ENCODE results near the gene KIF21A.
A peak's percentile ranks its signal among the peaks of the same experiment; 100 is the strongest.
"Not testable (repeated sequence)": the region's sequence is repeated elsewhere in the genome, so short reads cannot be mapped to it uniquely, and the experiment has no call there.

KIF21A gene

DNA sequence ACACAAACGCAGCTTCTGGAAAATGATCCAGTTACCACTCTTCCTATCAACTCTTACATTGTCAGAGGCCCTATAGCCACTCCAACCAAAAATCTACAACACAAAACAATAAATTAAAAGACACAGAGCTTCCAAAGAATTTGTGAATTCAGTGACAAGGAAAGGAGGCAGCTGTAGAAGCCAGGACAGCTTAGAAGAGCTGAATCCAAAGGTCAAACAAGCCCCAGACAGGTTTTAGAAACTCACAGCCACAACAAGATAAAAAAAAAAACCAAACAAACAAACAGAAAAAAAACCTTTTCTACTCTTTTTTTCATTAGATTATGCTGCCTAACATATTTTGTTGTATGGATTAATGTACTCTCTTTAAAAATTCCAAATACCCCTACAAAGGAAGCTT is 94.4 kb downstream of the KIF21A start:
- no peak for DNase-seq (ENCODE audit: low read depth, low spot score)

DNA sequence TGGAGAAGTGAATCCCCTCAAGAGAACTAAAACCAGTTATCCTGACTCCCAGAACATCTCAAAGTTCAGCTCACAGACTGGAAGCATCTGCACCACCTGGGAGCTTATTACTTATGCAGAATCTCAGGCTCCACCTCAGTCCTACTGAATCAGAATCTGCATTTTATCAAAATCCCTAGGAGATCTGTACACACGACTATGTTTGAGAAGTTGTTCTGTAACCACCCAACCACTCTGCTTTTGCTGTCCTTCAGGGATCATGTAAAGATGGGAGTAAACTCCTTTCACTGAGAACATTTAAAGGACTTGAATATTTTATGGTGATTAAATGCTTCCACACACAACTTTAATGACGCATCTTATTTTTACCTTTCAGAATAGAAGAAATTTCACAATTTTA is 98.0 kb downstream of the KIF21A start:
- DNase-seq (ENCODE audit: low read depth, low spot score), result no peak

DNA sequence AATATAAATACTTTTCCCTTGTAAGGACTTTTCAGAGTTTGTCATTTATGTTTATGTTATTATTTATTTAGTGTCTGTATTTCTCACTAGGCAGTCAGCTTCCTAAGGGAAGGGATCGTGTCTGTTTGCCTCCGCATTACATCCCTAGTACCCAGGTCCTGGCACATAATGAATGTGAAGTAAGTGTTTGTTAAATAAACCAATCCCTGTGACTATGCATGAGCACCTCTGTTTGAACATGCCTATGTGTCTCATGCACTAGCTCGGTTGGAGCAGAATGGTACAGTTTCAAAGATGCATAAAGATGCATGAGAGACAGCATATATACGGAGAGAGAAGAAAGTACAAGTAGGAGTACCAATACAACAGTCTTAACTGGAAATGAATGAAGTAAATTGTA is 99.3 kb downstream of the KIF21A start:
- no peak for DNase-seq (ENCODE audit: low read depth, low spot score)

DNA sequence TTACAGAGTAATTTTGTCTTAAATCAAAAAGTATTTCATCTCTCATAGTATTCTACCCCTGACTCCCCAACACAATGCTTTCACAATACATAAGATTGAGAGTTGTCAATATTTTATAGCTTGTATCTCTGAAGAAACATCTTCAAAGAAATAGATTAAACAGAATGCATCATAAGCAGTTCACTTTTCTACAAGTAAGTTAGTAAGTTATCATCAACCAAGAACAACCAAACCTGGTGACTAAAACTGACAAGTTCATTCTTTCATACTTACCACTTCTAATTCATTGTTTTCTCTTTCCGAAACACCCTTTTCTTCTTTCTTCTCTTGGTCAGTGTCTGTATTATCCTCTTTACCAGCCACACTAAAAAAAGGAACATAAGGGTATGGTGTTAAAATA is 101.2 kb downstream of the KIF21A start:
- DNase-seq (ENCODE audit: low read depth, low spot score), result no peak

DNA sequence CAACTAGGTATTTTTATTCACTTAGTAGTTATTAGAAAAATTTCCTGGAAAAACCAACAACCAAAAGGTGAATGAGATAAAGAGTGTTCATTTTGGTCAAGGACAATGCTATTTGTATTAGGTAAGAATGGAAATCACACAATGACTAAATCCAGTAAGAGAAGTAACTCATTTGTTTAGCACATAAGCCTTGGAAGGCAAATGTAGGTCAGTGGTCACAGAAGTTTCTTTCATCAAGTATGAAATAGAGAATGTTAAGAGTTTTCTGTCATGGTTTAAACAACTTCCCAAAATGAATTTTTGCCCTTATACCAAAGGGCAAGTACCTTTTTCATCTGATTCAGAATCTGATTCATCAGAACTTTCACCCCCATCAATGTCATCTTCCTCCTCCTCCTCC is 101.7 kb downstream of the KIF21A start:
- no peak for DNase-seq (ENCODE audit: low read depth, low spot score)

DNA sequence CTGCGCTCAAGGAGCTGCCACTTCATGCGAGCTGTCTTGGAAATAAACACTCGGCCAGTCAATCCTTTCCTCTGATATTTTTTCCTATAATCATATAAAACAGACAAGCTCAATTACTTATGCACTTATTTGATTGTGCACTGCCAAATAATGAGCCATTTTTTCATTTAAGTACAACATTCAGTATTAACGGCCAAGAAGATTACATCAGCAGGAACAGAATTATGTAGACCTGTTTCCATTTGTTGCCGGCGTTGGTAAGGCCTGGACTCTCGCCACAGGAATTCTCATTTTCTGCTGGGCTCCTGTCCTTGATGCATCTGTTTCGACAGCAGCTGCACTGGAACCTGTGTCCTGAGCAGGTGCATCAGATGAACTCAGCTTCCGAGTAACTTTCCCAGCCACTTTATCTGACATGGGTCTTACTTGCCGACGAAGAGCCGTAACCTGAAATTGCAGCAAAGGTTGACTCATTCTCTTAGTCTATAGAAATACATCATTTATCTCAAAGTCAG is 110.2 kb downstream of the KIF21A start:
- DNase-seq (ENCODE audit: low read depth, low spot score), result no peak

DNA sequence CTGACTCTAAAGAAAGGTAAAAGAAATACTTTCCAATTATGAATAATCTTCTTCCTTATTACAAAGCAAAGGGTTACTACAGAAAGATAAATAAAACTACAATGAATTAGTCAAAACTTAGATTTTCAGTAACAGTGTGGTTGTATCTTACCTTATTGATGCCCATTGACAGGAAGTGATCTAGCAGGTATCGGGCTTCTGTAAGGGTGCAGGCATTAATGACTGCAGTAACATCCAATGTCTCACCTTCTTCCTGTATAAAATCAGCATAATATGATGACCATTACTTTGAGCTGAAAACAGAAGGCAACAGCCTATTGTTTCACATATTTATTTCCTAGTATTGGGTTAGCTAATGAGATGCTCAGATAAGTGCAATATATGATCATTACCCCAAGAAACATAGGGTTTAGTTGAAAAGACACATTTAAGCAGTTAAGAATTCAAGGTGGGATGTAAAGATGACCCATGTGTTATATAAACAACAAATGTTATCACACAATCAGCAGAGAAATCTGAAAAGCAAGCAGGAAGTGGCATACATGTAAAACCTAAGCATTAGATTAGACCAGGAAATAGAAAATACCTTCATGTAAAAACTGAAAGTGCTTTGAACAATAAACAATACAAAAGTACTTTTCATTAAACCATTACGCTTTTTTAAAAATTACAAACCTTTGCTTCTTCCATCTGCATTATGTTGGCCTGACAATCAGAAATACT is 111.2 kb downstream of the KIF21A start:
- DNase-seq (ENCODE audit: low read depth, low spot score), result no peak

DNA sequence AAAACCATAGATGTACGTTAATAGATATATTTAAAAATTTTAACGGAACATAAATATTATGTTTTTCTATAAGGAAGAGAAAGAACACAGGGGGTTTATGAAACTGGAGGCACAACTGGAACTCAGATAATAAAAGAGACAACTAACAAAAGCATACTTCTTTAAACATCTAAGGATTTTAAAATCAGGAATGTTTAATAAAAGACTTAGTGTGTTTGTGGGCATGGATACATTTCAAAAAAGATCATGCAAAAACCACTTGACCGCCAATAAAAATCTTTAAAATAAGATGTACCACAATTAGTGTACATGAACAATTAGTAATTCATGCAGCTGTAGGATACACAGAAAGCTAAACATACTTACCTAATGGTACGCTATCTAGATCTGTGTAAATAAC is 113.0 kb downstream of the KIF21A start:
- DNase-seq (ENCODE audit: low read depth, low spot score), result no peak

DNA sequence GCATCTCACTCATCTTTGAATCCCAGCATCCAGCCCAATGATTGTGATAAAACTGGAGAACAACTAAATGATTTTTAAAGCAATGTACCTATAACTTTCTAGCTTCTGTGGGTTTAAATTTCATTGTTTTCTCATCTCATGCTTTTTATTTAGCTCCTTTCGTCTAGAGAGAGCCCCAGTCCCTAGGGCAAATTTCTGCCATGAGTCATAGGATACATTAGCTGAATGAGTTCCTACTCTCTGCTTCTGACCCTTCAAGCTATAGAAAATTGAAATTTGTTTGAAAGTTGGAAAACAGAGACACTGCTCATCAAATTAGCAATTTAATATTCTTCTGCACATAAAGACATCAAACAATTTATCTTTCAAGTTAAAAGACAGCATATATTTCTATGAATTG is 113.9 kb downstream of the KIF21A start:
- no peak for DNase-seq (ENCODE audit: low read depth, low spot score)

DNA sequence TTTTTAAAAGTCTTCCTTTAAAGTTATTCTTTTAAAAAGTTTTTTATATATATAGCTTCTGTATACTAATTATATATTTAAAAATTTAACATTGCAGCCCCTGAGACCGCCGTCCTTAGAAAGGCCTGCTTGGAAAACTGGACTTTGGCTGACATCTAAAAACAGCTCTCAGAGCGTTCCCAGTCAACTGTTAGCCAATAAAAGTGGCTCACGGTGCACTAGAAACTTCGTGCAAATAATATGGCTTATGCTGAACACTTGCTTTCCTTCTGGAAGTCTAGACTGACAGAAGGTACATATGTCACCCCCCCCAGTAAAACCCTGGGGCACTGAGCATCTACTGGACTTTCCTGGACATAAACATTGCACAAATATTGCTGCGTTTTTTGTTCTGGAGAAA is 115.0 kb downstream of the KIF21A start:
- DNase-seq (ENCODE audit: low read depth, low spot score), result no peak

DNA sequence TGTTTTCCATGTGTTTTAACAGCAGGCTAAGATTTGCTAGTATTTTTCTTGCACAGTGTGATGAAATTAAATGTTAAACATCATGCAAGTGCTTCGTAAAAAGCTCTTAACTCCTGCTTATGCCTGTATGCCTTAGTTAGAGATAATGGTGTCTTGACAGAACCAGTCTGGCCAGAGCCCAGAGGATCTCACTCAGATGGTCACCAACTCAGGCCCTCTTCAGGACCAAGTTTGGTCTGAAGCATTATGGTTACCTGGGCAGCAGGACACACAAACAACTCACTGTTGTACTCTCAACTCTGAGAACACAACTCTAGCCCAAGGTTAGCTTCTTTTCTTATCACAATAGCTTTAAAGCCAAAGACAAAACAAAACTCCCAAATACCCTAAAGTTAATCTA is 115.4 kb downstream of the KIF21A start:
- DNase-seq (ENCODE audit: low read depth, low spot score), result no peak

DNA sequence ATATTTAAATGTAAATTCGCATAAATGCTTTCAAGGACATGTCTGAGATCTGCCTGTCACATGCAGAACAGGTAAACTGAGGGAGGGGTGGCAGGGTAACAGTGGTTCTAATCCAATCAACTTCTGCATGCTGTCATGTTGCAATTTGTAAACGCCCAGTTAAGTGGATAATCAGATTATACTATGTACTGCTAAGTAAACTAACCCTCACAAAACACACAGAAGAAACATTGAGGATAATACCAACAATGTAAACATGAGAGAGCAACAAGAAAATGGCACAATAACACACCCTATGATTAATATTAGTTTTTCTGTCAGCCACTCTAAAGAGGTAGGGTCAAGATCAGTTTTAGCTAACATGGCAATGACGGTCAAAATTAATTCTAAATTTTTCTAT is 123.7 kb downstream of the KIF21A start:
- no peak for DNase-seq (ENCODE audit: low read depth, low spot score)

DNA sequence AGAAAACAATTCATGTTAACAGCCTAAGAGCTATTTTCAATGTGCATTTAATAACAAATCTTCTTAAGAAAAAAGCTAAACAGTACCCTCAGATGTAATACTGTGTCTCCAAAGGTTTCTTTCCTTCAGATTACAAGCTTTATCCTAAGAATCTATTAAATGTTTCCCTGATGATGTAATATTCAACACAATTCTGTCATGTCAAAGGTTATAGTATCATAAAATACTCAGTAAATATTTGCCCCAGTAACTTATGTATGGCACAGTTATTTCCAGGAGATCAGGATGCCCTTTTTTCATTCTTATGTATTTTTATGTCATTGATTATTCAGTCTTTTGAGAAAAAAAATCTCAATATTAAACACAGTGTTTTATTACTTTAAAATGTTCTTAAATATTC is 128.4 kb downstream of the KIF21A start:
- no peak for DNase-seq (ENCODE audit: low read depth, low spot score)

DNA sequence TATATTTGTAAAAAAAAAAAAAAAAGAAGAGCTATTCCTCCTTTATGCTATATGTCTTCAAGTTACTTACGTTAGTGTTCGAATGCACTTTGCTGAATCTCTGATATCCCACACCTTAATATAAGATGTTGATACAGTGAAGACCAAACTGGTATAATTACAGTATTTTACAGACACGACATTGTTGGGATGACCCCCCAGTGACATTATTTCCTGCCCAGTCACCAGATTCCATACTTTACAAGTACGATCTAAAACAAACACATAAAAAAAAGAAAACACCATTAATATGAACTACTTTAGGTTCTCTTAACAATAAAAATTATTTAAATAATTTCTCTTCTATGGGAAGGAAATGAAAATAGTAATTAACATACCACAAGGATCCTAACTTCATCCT is 133.4 kb downstream of the KIF21A start:
- DNase-seq (ENCODE audit: low read depth, low spot score), result no peak

DNA sequence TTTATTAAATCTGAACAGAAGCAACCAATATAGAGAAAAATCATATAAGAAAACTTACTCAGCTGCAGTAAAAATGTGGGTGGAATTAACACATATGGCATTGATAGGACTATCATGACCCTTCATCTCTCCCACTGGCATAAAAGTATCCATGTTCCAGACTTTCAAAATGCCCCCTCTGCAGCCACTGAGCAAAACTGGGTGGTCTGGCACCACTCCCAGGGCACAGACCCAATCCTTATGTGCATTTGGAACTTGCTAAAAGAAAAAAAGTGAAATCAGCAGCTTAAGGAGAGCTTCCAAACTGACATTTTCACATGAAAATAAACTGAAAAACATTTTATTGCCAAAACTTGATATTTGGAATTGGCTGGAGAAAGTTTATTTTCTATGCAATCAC is 141.5 kb downstream of the KIF21A start:
- no peak for DNase-seq (ENCODE audit: low read depth, low spot score)

DNA sequence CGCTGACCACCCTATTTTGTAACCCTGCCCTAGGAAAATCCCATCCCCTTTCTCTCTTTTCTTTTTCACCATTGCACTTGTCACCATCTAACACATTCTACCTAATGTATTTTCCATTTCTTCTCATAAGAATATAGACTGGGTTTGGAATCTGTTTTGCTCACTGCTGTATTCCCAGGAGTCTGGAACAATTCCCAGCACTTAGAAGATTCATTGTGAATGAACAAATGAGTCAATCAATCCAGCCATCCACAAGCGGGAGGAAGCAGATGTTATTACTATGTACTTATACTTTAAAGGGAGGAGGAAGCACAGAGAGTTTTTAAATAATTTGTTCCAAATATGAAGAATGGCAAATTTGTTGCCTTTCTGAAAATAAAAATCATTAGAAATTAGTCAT is 142.1 kb downstream of the KIF21A start:
- DNase-seq (ENCODE audit: low read depth, low spot score), result no peak

DNA sequence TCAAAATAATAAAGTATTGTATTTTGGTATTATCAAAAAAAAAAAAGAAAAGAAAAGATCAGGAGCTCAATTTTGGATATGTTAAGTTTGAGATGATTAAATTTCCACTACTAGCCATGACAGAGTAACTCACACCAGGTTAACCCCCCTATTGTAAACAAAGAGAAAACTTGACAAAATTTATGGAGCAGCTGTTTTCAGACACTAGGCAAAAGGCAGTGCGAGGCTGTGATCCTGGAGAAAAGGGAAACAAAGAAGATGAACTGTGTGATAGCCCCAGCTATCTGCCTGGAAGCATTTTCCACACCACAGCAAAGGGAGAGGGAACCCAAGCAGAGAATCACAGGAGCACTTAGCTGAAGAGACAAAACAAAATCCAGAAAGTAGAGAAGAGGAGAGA is 145.0 kb downstream of the KIF21A start:
- no peak for DNase-seq (ENCODE audit: low read depth, low spot score)

DNA sequence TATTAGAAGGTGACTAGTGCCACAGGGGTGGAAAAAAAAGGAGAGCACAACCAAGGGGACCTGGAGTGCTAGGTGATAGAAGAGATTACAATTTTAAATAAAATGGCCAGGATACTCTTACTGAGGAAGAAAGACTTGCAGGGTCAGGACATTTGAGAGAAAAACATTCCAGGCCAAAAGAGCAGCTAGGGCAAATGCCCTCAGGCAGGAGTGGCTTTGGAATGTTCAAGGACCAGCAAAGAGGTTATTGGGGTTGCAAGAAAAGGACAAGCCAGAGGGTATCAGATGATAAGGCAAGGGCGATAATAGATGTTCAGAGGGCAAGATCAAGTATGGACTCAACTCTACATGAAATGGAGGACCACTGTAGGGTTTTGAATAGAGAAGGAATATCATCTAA is 146.4 kb downstream of the KIF21A start:
- peak; percentile 87 for DNase-seq (ENCODE audit: low read depth, low spot score)

DNA sequence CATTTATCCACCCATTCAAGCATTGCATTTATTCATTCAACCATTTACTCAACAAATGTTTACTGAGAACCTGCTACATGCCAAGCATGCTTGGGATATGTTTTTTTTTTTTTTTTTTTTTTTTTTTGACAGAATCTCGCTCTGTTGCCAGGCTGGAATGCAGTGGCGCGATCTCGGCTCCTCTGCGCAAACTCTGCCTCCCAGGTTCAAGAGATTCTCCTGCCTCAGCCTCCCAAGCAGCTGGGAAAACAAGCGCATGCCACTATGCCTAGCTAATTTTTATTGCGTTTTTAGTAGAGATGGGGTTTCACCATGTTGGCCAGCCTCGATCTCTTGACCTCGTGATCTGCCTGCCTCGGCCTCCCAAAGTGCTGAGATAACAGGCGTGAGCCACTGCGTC is 147.3 kb downstream of the KIF21A start:
- not testable (repeated sequence) for DNase-seq (ENCODE audit: low read depth, low spot score)

DNA sequence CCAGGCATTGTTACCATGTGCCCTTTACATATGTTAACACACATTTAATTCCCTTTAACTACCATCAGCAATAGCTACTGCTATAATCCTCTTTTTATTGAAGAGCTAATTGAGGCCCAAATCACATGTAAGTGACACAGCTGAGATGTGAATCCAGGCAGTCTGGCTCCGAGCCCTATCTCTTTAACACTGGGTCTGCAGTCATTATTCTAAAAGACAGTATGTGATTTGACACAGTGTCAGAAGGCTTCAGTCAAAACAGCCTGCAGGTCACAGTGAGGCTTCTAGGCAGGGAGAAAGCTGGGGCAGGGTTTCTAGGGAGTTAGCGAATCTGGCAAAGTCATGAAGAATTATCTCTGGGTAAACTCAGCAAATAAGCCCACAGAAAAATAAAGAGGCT is 148.2 kb downstream of the KIF21A start:
- DNase-seq (ENCODE audit: low read depth, low spot score), result peak; percentile 38

DNA sequence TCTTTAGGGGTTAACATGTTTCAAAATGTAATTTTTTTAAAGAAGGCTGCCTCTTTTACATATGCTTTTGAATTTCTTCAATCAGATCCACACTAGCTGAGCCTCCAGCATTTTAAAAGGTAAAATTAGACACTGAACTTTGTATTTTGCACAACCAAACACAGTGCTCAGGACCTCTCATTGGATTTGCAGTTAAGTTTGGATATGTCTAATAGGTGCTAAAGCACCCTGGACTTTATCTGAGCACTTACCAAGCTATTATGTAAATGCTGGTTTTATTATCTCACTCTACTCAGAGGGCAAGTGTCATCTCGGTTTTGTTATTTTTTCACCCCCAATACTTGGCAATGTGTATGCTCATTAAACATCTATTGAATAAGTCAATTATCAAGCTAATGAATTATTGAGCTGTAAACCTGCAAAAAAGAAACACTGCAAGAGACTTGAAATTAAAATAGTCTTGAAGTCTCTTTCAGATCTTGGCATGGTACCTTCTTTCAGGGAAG is 150.7 kb downstream of the KIF21A start:
- no peak for DNase-seq (ENCODE audit: low read depth, low spot score)

DNA sequence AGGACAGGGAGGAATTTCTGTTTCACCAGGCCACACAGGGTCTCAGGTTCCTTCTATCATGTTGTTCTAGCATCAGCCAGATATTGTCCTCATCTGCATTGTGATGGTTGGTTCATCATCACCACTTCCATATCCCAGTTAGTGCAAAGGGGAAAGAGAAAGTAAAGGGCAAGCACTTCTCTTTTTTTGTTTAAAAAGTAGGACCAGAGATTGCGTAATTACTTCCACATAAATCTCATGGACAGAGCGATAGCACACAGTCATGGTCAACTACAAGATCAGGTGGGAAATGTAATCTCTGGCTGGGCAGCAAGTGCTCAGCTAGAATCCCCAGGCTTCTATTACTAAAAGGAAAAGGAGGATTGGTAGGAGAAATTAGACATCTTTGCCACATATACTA is 155.1 kb downstream of the KIF21A start:
- DNase-seq (ENCODE audit: low read depth, low spot score), result no peak

DNA sequence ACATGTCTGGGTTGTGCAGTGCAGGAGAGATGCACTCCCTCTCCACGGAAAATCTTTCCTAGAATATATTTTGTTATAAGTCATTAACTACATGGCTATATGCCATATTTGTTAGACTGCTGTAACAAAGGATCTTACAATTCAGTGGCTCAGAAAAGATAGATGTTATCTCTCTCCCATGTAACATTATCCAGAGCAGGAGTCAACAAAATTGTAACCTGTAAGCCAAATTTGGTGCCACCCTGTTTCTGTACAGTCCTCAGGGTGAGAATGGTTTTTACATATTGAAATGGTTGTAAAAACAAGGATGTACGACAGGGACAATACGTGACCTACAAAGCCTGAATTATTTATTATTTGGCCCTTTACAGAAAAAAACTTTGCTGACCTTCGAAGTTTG is 155.5 kb downstream of the KIF21A start:
- no peak for DNase-seq (ENCODE audit: low read depth, low spot score)

DNA sequence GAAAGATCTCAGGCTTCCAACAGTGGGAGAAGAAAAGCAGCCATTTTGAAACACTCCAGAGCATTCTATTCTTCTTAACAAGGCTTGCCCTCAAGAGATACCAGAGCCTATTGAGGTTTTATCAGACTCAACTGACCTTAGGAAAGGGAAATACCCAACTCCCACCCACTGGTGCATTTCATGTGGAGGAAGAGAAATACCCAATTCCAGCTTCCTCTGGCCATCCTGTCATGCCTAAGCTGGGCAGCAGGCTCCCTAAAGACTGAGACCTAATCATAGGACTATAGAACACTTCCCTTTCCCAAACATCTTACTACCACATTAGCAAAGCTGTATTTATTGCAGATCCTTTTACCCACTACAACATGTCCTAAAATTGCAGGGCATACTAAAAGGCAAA is 164.5 kb downstream of the KIF21A start:
- no peak for DNase-seq (ENCODE audit: low read depth, low spot score)
